Posterior vena cava (tissue), 2 donors: ENCODE measurements around the gene IRAK3. TPM values are rescaled to one million over a fixed set of nuclear protein-coding genes. Genes with fewer than 3 reads are reported as not detected.
"Not testable (repeated sequence)": the region's sequence is repeated elsewhere in the genome, so short reads cannot be mapped to it uniquely, and the experiment has no call there.

Experiments used
- DNase-seq: peaks from one replicate; pipeline ENCODE4 v3.0.0-alpha.2; 2020; ENCODE audit warnings: low spot score
- intact Hi-C, 2 donors: fragments of 100-400 bp; cut with DNase I; formaldehyde crosslinking; loops; one replicate each; pipeline versions ENCODE4 v1.14.1 to v1.14.2; 2022 to 2023
- total RNA-seq, 2 donors: library from RNA; stranded (reverse); fragmentation: NEBNext Ultra II Directional; extraction: Animal tissue kit (Norgen Biotek cat#: 25700); gene quantifications; one replicate each; pipeline ENCODE4 v1.2.1, GENCODE V29; 2021
- donor health status: DM: yes; HTN: yes; CAD: no.
- donor health status: DM: yes; HTN: yes; CAD: no.

Gene IRAK3
- total RNA-seq, 2 donors from 2014 or later = 24.3 to 32.9 TPM

DNA sequence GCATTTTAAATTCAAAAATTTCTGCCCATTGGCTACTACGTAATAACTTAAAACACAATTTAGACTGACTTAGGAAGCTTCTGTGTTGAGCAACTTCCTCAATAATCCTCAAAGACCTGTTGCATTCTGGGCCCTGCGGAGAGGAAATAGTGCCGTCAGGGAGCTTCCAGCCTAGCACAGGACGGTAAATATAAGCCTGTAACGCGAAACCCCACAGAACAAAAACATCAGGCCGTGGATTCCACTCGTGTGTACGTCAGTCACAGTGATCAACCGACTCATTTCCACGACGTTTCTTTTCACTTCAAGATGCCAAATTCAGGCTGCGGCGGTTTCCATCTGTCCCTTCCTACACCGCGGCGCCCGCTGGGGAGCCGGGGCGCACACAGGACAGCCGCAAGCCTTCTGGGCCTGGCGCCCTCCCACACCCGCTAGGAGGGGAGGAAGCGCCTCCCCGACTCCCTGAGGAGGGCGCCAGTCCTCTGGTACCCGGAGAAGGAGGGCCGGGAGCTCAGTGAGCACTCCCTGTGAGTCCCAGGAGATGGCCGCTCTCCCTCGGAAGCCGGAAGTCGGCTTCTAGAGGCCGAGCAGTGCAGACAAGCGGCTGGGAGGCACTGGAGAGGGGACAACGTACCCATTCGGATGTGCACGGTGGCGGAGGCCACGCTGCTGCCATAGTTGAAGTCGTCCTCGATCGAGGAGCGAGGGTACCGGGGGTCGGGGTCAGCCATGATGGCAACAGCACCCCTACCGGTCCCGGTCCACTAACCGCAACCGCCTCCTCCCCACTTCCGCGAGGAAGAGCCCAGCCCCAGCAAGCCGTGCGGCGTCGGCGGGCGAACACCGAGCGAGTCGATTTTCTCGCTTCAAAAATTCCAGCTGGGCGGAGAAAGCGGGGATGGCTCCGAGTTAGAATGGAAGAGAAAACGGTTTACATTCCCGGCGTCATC, 19.5 kb upstream of the IRAK3 start, which contains the start of gene TMBIM4:
TSS of gene TMBIM4 (minus strand) at position 776 of the 950 bp plus-strand sequence. CDS start at position 731, 45 bp downstream.
- intact Hi-C loops = no loop called here
- peak; percentile 97 for DNase-seq

GRCh38 chr12:66170606-66171005, 18.4 kb upstream of the IRAK3 start:
- intact Hi-C loops = no loop called here
- DNase-seq = no peak

- intact Hi-C loops, DNase-seq: not testable (repeated sequence)
These were observed 14.4 kb upstream of the IRAK3 start for GRCh38 chr12:66174391-66175325.

DNA sequence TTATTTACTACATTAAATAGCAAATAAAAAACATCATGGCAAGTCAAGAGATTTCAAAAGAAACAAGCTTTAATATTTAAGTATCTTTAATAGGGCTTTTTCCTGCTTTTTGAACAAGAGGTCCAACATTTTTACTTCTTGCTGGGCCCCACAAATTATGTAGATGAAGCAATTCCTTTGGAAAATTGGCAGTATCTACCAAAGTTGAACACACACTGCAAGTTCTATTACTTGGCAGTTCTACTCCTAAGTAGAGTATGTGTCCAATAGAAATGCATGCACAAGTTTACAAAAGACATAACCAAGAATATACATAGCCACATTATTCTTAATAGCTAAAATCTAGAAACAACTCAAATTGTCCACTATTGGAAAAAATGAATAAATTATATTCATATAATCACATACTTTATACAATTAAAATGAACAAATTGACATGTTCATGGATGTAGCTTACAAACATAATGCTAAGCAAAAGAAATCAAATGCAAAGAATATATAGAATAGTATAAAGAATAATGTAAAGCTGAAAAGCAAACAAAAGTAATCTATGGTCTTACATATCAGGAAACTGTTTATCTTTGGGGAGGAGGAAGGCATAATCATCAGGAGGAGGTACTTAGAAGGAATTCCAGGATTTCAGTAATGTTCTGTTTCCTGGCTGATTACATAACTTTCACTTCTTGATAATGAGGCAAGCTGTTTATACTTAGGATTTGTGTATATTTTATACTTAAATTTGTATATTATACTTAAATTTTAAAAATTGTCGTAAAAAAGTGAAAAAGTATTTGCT, 12.7 kb upstream of the IRAK3 start:
- DNase-seq = no peak
- intact Hi-C loops = no loop called here

DNA sequence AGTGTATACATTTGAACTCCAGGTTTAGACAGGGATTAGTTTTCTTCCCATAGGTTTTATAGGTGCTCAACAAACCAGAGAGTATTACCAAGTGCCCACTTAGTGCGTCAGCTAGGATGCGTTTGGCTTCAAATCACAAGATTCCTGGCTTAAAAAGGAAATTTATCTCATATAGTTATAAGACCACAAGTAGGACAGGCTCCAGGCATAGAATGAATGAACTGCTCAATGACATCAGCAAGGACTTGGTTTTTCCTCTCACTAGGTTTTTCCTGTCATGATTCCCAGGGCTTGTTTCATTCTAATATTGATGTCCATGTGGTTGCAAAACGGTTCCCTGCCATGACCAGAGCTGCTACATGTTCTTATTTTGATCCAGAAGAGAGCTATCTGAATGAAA, 6.1 kb upstream of the IRAK3 start:
- DNase-seq = no peak
- intact Hi-C loops = no loop called here

DNA sequence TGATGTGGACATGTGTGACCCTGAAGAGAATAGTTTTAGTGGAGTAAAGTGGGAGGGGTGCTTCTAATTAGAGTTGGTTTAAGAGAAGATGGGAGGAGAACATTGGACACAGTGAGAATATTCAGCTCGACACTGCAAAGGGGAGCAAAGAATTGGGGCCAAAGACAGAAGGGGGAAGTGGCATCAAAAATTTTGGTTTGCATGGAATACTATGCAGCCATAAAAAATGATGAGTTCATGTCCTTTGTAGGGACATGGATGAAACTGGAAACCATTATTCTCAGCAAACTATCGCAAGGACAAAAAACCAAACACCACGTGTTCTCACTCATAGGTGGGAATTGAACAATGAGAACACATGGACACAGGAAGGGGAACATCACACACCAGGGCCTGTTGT, 4.2 kb upstream of the IRAK3 start:
- intact Hi-C loops, DNase-seq: not testable (repeated sequence)

GRCh38 chr12:66187036-66187435, 2.0 kb upstream of the IRAK3 start:
- intact Hi-C loops = no loop called here
- no peak for DNase-seq

- intact Hi-C loops = no loop called here
- DNase-seq = no peak
These were observed 1.2 kb upstream of the IRAK3 start for GRCh38 chr12:66187821-66188220.

- no peak for DNase-seq
- intact Hi-C loops = no loop called here
These were observed 451 bp downstream of the IRAK3 start for GRCh38 chr12:66189486-66189843.

- intact Hi-C loops = no loop called here
- no peak for DNase-seq
These were observed 875 bp downstream of the IRAK3 start for GRCh38 chr12:66189889-66190288.

- no peak for DNase-seq
- intact Hi-C loops = no loop called here
These were observed 1.7 kb downstream of the IRAK3 start for GRCh38 chr12:66190519-66191370.

GRCh38 chr12:66191547-66192126, 2.6 kb downstream of the IRAK3 start:
- no peak for DNase-seq
- intact Hi-C loops = no loop called here

GRCh38 chr12:66194122-66194521, 5.1 kb downstream of the IRAK3 start:
- intact Hi-C loops = no loop called here
- no peak for DNase-seq

DNA sequence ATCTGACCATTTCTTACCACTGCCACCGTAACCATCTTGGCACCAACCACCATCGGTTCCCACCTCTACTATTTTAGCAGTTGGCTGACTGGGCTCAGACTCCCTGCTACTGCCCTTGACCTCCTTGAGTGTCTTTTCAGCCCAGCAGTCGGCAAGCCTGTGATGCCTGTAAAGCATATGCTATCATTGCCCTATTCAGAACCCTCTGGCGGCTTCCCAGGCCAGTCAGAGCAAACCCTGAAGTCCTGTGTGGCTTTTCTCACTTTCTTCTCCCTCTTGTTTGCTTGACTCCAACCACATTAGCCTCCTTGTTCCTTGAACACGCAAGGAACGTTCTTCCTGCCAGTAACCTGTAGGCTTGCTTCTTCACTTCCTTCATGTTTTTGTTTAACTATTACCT, 6.2 kb downstream of the IRAK3 start:
- intact Hi-C loops = no loop called here

GRCh38 chr12:66196806-66197205, 7.8 kb downstream of the IRAK3 start:
- DNase-seq = no peak
- intact Hi-C loops = no loop called here

More for the DNA sequence above, 6.2 kb downstream of the IRAK3 start:
- no peak for DNase-seq

DNA sequence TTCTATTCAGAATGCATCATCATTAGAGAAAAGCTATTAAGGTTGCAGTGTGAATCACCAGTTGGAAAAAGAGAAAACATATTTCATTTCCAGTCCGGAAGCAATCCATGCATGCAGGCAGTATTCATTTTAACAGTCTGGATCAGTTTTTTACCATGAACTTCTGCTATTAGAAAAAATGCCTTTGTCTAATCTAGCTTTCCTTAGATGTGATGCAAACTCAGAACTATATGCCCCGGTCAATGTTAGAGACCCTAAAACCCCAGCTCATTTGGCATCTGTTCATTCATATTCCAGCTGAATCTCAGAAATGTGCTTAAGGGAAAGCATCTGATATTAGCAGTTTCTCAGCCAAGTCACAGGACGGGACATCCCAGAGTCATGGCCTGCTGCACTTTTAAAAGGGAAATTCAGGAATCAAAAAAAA, 8.5 kb downstream of the IRAK3 start:
- DNase-seq = no peak
- intact Hi-C loops = no loop called here

DNA sequence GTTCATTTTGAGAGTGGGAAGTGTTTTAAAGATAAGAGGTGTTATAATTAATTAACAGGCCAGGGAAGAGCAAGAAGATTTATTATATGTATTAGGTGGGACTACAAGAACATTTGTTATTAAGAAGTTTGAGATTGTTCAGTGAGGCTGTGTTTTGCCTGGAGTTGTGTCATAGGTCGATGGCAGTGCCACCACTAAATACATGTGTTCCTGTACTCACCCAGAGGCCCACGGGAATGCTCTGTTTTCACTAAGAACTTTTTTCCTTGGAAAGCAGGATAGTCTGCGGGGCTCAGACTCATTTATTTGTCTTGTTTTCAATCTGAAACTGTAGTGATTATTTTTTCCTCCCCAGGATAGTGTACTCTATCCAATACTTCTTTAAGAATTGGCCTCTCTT, 10.1 kb downstream of the IRAK3 start:
- DNase-seq = no peak
- intact Hi-C loops = no loop called here
